MM.1S (cell line): Measurements from ENCODE around the gene PUSL1.

ENCODE experiments used
- DNase-seq: peaks from one replicate; pipeline ENCODE4 v3.0.0-alpha.2; 2015
- H2AFZ ChIP-seq: fragments of 300-600 bp; sonication (generic); 2 replicates; pipeline ENCODE4 v1.6.0; 2016; ENCODE audit warnings: antibody characterized with exemption, low read length
- H3F3A ChIP-seq: fragments of 300-600 bp; sonication (generic); 2 replicates; pipeline ENCODE4 v1.6.1; 2016; ENCODE audit warnings: mild to moderate bottlenecking, antibody characterized with exemption, low read length, moderate library complexity, mixed read lengths; ENCODE audit not compliant: insufficient read depth
- H3K27ac ChIP-seq: fragments of 300-600 bp; sonication (generic); 2 replicates; pipeline ENCODE4 v1.5.1; 2016; ENCODE audit warnings: mild to moderate bottlenecking, low read length
- H3K27me3 ChIP-seq: fragments of 300-600 bp; sonication (generic); replicated peaks from 2 replicates; pipeline ENCODE4 v1.6.0; 2016; ENCODE audit warnings: low read length; ENCODE audit not compliant: insufficient read depth
- H3K36me3 ChIP-seq: fragments of 300-600 bp; sonication (generic); replicated peaks from 2 replicates; pipeline ENCODE4 v1.6.1; 2016; ENCODE audit warnings: mild to moderate bottlenecking, low read length, mixed read lengths; ENCODE audit not compliant: insufficient read depth
- H3K4me1 ChIP-seq: fragments of 300-600 bp; sonication (generic); 2 replicates; pipeline ENCODE4 v1.6.1; 2016; ENCODE audit warnings: low read length, mixed read lengths
- H3K4me2 ChIP-seq: fragments of 300-600 bp; sonication (generic); 2 replicates; pipeline ENCODE4 v1.6.0; 2016; ENCODE audit warnings: low read depth, low read length
- H3K4me3 ChIP-seq: fragments of 300-600 bp; sonication (generic); 2 replicates; pipeline ENCODE4 v1.5.1; 2016; ENCODE audit warnings: low read length, mixed read lengths
- H3K79me2 ChIP-seq: fragments of 300-600 bp; sonication (generic); 2 replicates; pipeline ENCODE4 v1.6.1; 2016; ENCODE audit warnings: mixed run types, low read length, mixed read lengths
- H3K9ac ChIP-seq: fragments of 300-600 bp; sonication (generic); 2 replicates; pipeline ENCODE4 v1.6.1; 2016; ENCODE audit warnings: low read length, mixed read lengths
- H3K9me2 ChIP-seq: fragments of 300-600 bp; sonication (generic); replicated peaks from 2 replicates; pipeline ENCODE4 v1.6.1; 2016; ENCODE audit warnings: mild to moderate bottlenecking, low read length, mixed read lengths; ENCODE audit not compliant: insufficient read depth
- H3K9me3 ChIP-seq: fragments of 300-600 bp; sonication (generic); replicated peaks from 2 replicates; pipeline ENCODE4 v1.6.1; 2016; ENCODE audit warnings: mild to moderate bottlenecking, low read length, mixed read lengths; ENCODE audit not compliant: insufficient read depth
- H4K20me1 ChIP-seq: fragments of 300-600 bp; sonication (generic); 2 replicates; pipeline ENCODE4 v1.6.1; 2016; ENCODE audit warnings: mild to moderate bottlenecking, low read length, moderate library complexity, mixed read lengths; ENCODE audit not compliant: insufficient read depth
- EZH2 ChIP-seq: fragments of 300-600 bp; sonication (generic); optimal IDR thresholded peaks from 2 replicates; pipeline ENCODE3; 2017; ENCODE audit warnings: low read depth, mild to moderate bottlenecking, antibody characterized with exemption, low read length, mixed read lengths
- EZH2phosphoT487 ChIP-seq: fragments of 300-600 bp; sonication (generic); IDR thresholded peaks from 2 replicates; pipeline ENCODE4 v1.6.1; 2018; ENCODE audit warnings: antibody characterized with exemption, low read length
- TF ChIP-seq, protein P1 (sequence below): fragments of 300-600 bp; sonication (generic); IDR thresholded peaks from 2 replicates; pipeline ENCODE4 v1.5.1; 2016; ENCODE audit warnings: antibody characterized with exemption, low read length, mixed read lengths

The PUSL1 gene

GRCh38 chr1:1306070-1306660 lies 2.2 kb upstream of the PUSL1 start:
- Histone ChIP-seq H3K9me3 (no peaks in the 10 kb centered on the region), H3K27me3 (no peaks in the 10 kb centered on the region), H3K4me1 (peaks cover 10% of the 10 kb centered on the region), H3K4me2 (peak overlapping the region; percentile 98), H3K4me3 (peak overlapping the region; percentile 87; the same call in 1 of the 2 replicates), H3K27ac (no peak overlapping the region), H3K36me3 (no peaks in the 10 kb centered on the region), H3K9me2 (no peaks in the 10 kb centered on the region), H4K20me1 (no peaks in the 10 kb centered on the region), H3K79me2 (peaks cover 44% of the 10 kb centered on the region), H3F3A (peaks cover 3% of the 10 kb centered on the region; the same call in 1 of the 2 replicates), H3K9ac (no peak overlapping the region), H2AFZ (no peak overlapping the region)
- TF ChIP-seq, protein P1, sequence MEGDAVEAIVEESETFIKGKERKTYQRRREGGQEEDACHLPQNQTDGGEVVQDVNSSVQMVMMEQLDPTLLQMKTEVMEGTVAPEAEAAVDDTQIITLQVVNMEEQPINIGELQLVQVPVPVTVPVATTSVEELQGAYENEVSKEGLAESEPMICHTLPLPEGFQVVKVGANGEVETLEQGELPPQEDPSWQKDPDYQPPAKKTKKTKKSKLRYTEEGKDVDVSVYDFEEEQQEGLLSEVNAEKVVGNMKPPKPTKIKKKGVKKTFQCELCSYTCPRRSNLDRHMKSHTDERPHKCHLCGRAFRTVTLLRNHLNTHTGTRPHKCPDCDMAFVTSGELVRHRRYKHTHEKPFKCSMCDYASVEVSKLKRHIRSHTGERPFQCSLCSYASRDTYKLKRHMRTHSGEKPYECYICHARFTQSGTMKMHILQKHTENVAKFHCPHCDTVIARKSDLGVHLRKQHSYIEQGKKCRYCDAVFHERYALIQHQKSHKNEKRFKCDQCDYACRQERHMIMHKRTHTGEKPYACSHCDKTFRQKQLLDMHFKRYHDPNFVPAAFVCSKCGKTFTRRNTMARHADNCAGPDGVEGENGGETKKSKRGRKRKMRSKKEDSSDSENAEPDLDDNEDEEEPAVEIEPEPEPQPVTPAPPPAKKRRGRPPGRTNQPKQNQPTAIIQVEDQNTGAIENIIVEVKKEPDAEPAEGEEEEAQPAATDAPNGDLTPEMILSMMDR, result no peak
- TF ChIP-seq EZH2phosphoT487 (no peak), EZH2 (no peak)
- no peak for DNase-seq

DNA sequence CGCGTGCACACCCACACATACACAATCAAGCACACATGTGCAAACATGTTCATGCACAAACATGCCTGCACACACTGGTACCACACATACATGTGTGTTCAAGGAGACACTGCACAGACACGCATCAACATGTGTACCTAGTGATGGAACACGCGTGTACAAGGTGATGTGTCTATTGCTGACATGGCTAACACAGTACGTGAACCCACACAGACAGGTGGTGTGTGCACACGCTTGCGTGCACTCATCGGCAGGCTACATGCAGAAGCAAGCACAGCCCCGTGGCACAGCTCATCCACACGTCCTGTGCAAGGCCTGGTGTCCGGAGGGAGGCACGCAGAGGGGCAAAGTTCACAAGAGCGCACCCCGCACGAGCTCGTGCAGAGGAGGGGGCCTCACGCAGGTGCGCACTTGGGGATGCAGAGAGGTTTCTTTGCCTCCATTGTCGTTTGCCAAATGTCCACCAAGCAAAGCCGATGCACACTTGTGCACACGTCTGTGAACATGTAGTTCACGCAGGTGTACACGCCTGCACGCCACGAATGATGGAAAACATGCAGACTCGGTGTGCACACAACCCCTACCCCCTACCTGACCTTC lies 1.6 kb upstream of the PUSL1 start:
- Histone ChIP-seq H3F3A (peaks cover 3% of the 10 kb centered on the region; the same call in 1 of the 2 replicates), H3K4me3 (peak overlapping the region; percentile 87), H3K9me3 (no peaks in the 10 kb centered on the region), H3K9me2 (no peaks in the 10 kb centered on the region), H3K27ac (no peak overlapping the region), H3K9ac (peak overlapping the region; percentile 66; the same call in 1 of the 2 replicates), H4K20me1 (no peaks in the 10 kb centered on the region), H3K4me2 (peak overlapping the region; percentile 98), H2AFZ (peak overlapping the region; percentile 45), H3K79me2 (peaks cover 44% of the 10 kb centered on the region), H3K27me3 (no peaks in the 10 kb centered on the region), H3K4me1 (peaks cover 10% of the 10 kb centered on the region), H3K36me3 (no peaks in the 10 kb centered on the region)
- no peak for DNase-seq
- TF ChIP-seq, protein P1, result no peak
- TF ChIP-seq EZH2, result no peak
- TF ChIP-seq EZH2phosphoT487, result no peak

- TF ChIP-seq EZH2, result no peak
- no peak for TF ChIP-seq EZH2phosphoT487
- TF ChIP-seq, protein P1, result no peak
- H3K9ac ChIP-seq, result peak overlapping the region; percentile 66; the same call in 1 of the 2 replicates
- H3K4me3 ChIP-seq, result peak overlapping the region; percentile 87
- no peaks in the 10 kb centered on the region for H3K27me3 ChIP-seq
- H3K9me2 ChIP-seq, result no peaks in the 10 kb centered on the region
- DNase-seq, result peak; percentile 19
- H3F3A ChIP-seq, result peaks cover 3% of the 10 kb centered on the region; the same call in 1 of the 2 replicates
- H2AFZ ChIP-seq, result peak overlapping the region; percentile 45
- H4K20me1 ChIP-seq, result no peaks in the 10 kb centered on the region
- H3K36me3 ChIP-seq, result no peaks in the 10 kb centered on the region
- H3K4me2 ChIP-seq, result peak overlapping the region; percentile 98
- peaks cover 10% of the 10 kb centered on the region for H3K4me1 ChIP-seq
- H3K79me2 ChIP-seq, result peaks cover 44% of the 10 kb centered on the region
- H3K27ac ChIP-seq, result no peak overlapping the region
- H3K9me3 ChIP-seq, result no peaks in the 10 kb centered on the region
Measured at GRCh38 chr1:1307261-1307922, 1.0 kb upstream of the PUSL1 start.
